CD4-positive, alpha-beta T cell treated with Interleukin-15 for 4 hours (primary cell): ENCODE measurements around the gene SDS.

Source experiments
- DNase-seq: peaks from one replicate; pipeline ENCODE4 v3.0.0-alpha.2; 2020; ENCODE audit warnings: low spot score

Gene SDS, protein sequence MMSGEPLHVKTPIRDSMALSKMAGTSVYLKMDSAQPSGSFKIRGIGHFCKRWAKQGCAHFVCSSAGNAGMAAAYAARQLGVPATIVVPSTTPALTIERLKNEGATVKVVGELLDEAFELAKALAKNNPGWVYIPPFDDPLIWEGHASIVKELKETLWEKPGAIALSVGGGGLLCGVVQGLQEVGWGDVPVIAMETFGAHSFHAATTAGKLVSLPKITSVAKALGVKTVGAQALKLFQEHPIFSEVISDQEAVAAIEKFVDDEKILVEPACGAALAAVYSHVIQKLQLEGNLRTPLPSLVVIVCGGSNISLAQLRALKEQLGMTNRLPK

DNA sequence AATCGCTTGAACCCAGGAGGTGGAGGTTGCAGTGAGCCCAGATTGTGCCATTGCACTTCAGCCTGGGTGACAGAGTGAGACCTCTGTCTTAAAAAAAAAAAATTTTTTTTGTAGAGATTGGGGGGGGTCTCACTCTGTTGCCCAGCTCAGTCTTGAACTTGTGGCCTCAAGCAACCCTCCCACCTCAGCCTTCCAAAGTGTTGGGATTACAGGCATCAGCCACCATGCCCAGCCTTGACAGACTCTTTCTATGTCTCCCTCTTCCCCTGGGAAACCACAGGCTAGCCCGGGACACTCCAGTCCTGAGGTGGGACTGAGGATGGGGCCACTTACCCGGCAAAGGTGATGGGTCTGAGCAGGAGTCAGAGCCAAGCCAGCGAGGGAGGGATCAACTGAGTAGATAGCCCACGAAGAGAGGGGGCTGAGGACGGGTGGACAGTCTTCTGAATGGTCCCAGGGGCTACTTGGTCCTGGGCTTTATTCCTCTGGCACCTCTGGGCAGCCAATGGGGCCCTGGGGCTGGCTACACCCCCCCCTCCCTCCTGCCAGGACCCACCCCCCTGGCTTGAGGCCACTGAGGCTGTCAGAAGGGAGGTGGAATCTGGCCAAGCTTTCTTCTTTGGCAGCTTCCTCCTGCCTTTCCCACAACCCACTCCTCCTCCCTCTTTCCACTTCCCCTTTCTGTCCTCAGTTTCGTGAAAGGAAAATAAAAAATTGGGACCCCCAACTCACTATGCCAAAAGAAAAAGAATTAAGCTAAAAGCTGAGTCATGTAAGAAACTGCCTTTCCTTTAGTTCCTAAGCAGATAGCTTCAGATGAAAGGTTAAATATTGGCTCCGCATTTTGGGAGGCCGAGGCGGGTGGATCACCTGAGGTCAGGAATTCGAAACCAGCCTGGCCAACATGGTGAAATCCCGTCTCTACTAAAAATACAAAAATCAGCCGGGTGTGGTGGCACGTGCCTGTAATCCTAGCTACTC is at the start of gene SDS:
TSS of gene SDS (minus strand) at position 453 of the 981 bp plus-strand sequence. CDS start 4,179 bp downstream, outside the sequence.
- DNase-seq = no peak

DNA sequence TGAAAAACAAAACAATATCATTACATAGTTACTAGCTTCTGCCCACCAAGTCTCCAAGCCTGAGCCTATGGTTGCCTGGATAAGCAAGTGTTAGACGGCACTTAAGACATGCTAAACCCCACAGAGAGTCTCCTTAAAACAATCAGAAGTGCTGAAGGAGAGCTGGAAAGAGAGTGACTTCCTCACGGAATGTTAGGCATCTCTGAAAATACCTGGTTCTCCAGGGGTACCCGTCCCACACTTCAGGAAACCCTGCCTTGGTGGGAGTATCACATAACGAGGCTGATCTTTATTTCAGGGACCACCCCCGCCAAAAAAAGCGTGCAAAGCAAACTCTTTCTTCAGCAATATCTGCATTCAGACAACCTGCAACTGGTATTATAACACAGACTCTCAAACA is 49.6 kb upstream of the SDS start:
- no peak for DNase-seq

DNA sequence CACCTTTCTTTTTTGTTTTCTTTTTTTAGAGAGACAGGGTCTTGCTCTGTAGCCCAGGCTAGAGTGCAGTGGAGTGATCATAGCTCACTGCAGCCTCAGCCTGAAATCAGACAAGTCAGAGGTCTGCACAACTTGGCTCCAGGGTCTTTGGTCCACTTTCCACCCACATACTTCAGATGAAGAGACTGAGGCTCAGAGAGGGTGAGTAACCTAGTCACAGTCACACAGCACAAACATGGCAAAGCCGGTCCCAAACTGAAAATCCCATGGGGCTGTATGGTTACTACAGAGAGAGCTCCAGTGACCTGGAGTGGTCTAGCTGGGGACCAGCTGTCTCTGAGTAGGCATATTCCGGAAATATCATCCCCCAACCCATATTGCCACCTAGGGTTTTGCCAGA is 48.8 kb upstream of the SDS start:
- DNase-seq = no peak

DNA sequence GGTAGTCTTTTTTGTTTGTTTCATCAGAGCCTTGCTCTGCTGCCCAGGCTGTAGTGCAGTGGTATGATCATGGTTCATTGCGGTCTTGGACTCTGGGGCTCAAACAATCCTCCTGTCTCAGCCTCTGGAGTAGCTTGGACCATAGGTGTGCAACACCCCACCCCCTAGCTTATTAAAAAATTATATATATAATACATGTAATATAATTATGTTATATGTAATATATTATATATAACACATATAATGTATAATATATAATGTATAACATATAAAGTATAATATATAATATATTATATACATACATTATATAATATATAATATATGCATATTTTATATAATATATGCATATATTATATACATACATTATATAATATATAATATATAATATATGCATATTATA is 46.2 kb upstream of the SDS start:
- DNase-seq = no peak

DNA sequence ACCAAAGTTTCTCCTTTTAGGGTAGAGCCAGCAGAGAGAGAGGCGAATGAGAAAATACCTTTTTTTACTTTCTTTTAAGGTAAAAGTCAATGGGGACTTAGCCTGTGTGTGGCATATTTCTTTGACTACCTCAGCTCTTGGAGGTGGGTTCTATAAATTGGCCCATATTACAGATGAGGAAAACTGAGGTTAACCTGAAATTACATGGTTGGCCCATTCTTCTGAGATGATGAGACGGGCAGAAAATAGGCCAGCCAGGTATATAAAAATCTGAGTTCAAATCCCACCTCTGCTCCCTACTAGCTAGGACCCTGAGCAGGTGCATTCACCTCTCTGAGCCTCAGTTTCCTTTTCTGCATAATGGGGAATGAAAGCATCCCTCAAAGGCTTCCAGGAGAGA is 45.6 kb upstream of the SDS start:
- DNase-seq = no peak

DNA sequence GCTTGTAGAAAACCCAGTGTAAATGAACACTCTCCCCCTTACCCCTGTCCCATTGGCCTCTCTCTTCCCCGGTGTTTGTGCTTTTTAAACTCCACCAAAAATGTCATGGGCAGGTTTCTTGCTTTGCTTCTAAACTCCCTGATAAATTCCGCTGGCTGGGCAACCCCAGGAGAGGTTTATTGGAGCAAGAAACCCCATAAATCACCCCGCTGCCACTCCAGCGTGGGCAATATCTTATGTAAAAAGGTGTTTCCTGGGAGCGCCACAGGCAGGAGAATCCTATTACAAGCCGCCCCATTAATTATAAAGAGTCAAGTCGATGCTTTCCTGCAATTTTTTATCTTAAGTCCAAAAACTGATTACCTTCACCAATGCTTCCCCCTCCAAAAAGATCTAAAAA is 45.2 kb upstream of the SDS start:
- no peak for DNase-seq

DNA sequence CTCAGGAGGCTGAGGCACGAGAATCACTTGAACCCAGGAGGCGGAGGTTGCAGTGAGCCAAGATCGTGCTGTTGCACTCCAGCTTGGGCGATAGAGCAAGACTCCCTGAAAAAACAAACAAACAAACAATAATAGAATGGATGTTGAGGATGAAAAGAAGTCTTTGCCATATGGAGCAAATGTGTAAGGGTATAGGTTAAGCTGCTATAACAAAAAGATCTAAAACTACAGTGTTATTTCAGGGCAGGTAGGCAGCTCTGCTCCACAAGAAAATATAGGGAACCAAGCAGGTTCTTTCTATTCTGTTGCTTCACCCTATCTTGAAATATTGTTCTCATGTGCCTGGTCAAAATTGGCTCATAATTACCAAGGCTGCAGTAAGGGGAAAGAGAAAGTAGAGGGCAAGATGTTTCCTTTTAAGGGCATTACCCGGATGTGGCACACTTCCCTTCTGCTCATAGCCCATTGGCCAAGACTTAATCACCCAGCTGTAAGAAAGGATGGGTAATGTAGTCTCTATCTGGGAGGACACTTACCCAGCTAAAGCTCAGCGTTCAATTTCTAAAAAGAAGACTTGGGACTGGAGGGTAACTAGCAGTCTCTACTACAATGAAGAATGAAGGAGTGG is 42.0 kb upstream of the SDS start:
- DNase-seq = no peak

DNA sequence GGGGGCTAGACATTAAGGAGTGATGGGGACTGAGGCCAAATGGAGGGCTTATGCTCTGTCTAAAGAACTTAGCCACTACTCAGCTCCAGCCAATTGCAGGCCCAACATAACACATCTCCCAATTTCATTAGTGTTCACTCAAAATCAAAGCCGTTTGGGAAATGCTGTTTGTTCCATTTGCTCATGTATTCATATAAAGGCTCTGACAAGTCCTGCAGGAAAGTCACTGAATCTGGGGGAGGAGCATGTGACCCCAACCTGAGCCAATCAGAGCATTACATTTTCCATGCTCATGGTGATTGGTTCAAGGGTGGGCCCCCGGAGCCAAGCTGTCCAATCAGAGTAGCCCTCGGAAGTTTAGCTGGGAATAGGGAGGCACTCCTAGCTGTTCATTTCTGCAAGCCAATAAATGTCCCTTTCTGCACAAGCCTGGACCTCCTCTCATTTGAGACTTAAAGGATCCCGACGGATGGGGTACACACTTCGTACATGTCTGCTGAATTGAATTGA is 39.4 kb upstream of the SDS start:
- no peak for DNase-seq

DNA sequence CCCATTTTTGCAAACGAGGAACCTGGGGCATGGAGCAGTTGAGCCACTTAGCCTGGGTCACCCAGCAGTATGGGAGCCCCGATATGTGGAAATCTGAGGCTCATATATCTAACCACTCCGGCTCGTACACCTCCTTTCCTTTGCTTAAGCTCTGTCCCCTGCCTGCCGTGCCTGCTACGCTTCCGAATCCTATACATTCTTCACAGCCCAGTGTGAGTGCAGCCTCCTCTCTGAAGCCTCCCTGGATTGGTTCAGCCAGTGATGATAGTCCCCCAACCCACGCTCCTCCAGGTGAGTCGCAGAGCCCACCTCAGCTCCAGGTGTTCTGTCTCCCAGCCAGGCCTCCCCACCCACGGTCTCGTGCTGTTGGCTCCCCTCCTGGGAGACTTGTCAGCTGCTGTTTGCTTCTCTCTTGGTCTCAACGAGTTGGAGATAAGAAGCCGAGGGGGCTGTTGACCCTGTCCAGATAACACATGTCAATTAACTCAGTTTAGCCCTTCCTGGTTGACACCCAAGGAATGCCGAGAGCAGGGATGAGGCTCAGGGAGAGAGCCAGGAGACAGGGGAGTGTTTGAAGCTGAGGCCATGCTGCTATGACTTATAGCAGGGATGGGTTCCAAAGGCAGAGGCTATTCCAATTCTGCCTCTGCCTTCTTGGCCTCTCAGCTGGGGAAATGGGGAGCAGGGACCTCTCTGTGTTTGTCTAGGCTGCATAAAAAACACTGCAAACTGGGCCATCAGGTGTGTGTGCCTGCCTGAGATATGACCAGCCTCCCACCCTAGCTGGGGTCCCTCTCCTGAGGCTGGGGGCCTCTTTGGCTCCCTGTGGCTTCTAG is 37.5 kb upstream of the SDS start:
- no peak for DNase-seq

DNA sequence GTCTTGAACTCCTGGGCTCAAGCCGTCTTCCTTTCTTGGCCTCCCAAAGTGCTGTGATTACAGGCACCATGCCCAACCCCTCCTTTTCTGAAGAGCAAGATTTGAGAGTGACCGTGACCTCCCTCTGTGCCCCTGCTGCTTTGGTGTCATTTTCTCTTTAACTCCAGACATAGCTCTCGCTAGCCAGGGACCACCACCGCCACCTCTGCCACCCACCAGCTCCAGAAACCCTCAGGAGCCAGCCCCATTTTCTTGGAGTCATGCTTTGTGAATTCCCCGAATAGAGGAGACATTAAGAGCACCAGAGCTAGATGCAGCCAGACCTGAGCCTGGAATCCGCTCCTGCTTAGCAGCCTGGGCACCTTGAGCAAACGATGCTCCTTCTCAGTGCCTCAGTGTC is 36.6 kb upstream of the SDS start:
- no peak for DNase-seq

DNA sequence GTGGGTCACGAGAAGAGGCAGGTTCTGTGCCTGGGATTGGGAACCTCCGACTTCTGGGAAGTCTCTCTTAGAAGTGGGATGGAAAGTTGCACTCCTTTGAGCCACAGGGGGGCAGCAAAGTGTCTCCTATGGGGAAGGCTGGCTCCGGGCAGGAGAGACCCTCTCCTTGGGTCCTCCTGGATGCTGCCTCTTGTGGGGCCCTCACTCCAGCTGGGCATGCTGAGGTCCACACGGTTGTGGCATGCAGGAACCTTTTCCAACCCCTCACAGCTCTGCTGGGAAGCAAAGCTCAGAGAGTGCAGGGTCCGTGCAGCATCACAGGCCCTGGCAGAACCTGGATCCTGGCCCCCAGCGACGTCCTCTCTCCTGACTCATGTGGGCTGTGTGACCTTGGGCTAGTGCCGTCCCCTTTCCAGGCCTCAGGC is 35.9 kb upstream of the SDS start:
- no peak for DNase-seq

DNA sequence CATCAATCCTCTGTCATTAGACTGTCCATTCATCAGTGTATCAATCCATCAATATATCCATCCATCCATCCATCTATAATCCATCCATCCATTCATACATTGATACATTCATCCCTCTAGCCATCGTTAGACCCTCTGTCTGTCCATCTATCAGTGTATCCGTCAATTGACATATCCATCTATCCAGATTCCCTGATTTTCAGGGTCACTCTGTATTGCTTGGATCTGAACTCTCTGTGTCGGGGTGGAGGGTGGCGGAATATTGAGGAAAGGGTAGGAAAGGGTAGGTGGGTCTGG is 35.6 kb upstream of the SDS start:
- no peak for DNase-seq

DNA sequence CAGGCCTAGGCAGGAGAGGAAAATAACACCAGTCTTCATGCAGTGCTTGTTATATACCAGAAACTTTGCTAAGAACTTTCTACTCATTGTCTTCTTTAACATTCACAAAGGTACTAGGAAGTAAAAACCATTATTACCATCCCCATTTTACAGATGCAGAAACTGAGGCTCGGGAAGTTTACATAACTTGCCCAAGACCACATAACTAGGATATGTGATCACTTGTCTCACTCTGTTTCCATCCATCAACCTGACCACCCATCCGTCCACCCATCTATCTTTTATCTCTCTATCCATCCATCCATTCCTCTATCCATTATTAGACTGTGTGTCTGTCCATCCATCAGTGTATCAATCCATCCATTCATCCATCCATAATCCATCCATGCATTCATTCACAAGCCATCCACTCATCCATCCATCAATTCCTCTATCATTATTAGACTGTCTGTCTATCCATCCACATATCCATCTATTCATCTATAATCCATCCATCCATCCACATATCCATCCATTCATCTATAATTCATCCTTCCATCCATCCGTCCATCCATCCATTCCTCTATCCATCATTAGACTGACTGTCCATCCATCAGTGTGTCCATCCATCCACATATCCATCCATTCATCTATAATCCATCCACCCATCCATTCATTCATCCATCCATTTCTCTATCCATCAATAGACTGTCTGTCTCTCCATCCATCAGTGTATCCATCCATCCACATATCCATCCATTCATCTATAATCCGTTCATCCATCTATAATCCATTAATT is 35.0 kb upstream of the SDS start:
- DNase-seq = no peak

DNA sequence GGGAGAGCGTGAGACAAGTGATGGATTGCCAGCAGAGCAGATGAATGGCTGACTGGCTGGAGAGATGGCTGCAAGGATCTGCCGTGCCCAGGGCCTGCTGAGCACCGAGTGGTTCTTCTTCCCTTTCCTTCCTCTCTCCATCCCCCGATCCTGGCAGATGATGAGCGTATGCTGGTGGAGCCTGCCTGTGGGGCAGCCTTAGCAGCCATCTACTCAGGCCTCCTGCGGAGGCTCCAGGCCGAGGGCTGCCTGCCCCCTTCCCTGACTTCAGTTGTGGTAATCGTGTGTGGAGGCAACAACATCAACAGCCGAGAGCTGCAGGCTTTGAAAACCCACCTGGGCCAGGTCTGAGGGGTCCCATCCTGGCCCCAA is 34.0 kb upstream of the SDS start:
- no peak for DNase-seq

DNA sequence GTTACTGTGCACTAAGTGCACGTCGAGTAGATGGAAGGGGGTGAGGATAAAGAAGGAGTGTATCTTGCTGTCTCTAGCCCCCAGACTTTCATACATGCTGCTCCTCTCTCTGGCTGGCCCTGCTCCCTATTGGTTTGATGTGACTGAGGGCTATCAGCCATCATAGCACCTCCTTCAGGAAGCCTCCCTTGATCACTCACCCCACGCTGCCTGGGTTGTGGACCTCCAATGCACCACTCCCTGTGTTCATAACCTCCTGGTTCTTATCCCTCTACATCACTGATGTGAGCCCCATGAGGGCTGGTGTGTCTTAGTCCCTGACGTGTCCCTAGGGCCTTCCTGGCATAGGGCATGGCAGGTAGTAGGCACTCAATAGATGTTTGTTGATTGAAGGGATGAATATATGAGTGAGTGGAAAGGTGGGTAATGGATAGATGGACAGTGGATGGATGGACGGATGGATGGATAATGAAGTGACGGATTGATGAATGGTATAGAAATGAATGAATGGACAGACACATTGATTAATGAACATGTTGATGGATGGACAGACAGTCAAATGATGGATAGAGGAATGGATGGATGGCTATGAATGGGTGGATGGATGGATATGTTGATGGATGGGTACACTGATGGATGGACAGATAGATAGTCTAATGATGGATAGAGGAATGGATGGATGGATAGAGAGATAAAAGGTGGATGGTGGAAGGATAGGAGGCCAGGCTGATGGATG is 33.5 kb upstream of the SDS start:
- DNase-seq = no peak

DNA sequence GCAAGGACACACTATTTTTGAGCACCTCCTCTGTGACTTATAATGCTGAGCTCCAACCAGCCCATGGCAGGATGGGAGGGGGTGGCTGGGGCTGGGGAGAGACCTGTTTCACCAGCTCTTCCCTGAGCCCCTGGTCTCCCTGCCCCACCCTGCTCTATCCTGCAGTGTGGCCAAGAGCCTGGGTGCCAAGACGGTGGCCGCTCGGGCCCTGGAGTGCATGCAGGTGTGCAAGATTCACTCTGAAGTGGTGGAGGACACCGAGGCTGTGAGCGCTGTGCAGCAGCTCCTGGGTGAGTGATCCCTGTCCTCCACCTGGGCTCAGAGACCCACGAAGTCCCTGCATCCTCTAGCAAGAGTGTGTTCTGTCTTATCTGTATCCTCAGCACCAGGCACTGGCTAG is 32.9 kb upstream of the SDS start:
- DNase-seq = no peak

DNA sequence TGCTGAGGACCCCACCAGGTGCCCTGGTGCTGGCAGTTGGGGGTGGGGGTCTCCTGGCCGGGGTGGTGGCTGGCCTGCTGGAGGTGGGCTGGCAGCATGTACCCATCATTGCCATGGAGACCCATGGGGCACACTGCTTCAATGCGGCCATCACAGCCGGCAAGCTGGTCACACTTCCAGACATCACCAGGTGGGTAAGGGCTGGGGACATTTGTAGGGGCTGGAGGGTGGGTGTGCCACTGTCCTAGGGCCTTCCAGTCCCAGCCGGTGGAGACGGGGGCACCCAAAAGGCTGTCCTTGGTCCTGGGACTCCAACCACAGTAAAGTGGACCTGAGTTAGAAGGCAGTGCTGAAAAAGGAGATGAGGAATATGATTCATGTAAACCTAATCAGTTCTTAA is 31.7 kb upstream of the SDS start:
- no peak for DNase-seq

DNA sequence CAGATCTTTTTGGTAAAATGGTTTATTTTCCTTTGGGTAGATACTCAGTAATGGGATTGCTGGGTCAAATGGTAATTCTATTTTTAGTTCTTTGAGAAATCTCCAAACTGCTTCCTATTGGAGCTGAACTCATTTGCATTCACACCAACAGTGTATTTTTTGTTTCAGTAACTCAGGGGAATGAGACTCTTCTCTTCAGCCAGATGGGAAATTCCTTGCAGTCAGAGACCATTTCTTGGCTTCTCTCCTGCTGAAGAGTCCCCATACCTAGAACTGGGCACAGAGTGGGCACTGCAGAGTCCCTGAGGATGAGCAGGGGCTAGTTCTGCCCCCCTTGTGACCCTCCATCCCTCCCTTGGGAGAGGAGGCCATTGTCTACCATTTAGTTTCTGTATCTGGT is 29.3 kb upstream of the SDS start:
- DNase-seq = no peak

DNA sequence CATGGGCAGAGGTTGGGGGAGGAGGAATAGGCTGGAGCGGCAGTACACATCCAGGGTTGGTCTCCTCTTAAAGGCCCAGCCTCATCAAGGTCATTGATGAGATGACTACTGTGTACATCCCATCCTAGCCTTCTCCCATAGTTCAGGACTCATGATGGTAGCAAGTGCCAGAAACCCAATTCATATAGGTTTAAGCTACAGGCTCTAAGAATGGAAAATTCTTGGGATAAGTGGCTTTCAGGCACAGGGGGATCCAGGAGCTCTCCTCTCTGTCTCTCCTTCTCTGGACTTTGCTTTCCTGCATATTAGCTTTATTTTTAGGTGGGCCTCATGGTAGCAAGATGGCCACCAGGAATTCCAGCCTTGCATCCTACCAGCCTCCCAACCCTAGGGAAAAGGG is 24.8 kb upstream of the SDS start:
- DNase-seq = no peak

DNA sequence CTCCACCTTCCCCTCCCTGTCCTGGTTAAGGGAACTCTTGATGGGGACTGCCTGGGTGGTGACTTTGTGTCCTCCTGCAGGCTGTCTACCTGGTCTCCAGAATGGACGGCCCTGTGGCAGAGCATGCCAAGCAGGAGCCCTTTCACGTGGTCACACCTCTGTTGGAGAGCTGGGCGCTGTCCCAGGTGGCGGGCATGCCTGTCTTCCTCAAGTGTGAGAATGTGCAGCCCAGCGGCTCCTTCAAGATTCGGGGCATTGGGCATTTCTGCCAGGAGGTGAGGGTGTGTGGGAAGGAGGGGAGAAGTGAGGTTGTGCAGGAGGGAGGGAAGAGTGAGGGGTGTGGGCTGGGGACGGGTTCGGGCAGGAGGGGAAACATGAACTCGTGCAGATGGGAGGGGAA is 24.2 kb upstream of the SDS start:
- DNase-seq = no peak
